Upper lobe of left lung (tissue), 6 donors: ENCODE results near the gene ACKR2. TPM values are rescaled to one million over a fixed set of nuclear protein-coding genes. Genes with fewer than 3 reads are reported as not detected.

Source experiments
- ATAC-seq, 2 donors: fragments of 200-7000 bp; cut with Tn5 transposase; one replicate each; pipeline ENCODE4 v1.9.1; 2022; ENCODE audit warnings: mild to moderate bottlenecking in 2 of 2, moderate library complexity in 2 of 2; ENCODE audit not compliant: low FRiP score in 2 of 2
- DNase-seq, 2 donors: peaks; one replicate each; pipeline ENCODE4 v3.0.0-alpha.2; 2019 to 2020
- H3K27ac ChIP-seq, 4 donors: fragments of 200-600 bp; sonication (generic); one replicate each; pipeline ENCODE4 v1.5.1; 2016 to 2019
- H3K27me3 ChIP-seq, 4 donors: fragments of 200-600 bp; sonication (generic); one replicate each; pipeline ENCODE4 v1.5.1; 2017 to 2019
- H3K36me3 ChIP-seq, 4 donors: fragments of 200-600 bp; sonication (generic); one replicate each; pipeline ENCODE4 v1.5.1; 2016 to 2019
- H3K4me1 ChIP-seq, 4 donors: fragments of 200-600 bp; sonication (generic); one replicate each; pipeline ENCODE4 v1.5.1; 2018 to 2019
- H3K4me3 ChIP-seq, 4 donors: fragments of 200-600 bp; sonication (generic); one replicate each; pipeline ENCODE4 v1.5.1; 2017 to 2019; ENCODE audit warnings: mild to moderate bottlenecking in 2 of 4, moderate library complexity in 1 of 4
- H3K9me3 ChIP-seq, 4 donors: fragments of 200-600 bp; sonication (generic); one replicate each; pipeline ENCODE4 v1.5.1; 2018 to 2019
- CTCF ChIP-seq, 6 experiments: fragments of 450-650 bp in 4 of 6; fragments of 200-600 bp in 2 of 6; sonication (generic) in 2 of 6; IDR thresholded peaks; one replicate each; pipeline ENCODE4 v1.5.1; 2016 to 2019; ENCODE audit warnings: antibody characterized with exemption in 6 of 6
- EP300 ChIP-seq, 4 donors: sonication (generic); formaldehyde crosslinking; IDR thresholded peaks; one replicate each; pipeline ENCODE4 v1.5.1; 2017; ENCODE audit warnings: antibody characterized with exemption in 4 of 4, control low read depth in 2 of 4
- POLR2A ChIP-seq, 4 donors: fragments of 450-650 bp; IDR thresholded peaks; one replicate each; pipeline ENCODE4 v1.5.1; 2016 to 2017; ENCODE audit warnings: antibody characterized with exemption in 4 of 4, mild to moderate bottlenecking in 2 of 4
- POLR2AphosphoS5 ChIP-seq, 2 donors: sonication (generic); formaldehyde crosslinking; IDR thresholded peaks; one replicate each; pipeline ENCODE4 v1.5.1; 2017; ENCODE audit warnings: antibody characterized with exemption in 2 of 2
- WGBS, 2 donors: methylation state at CpG; one replicate each; pipeline ENCODE4 v1.1.5; 2017 to 2018; 5-methylcytosine and 5-hydroxymethylcytosine counted together
- small RNA-seq, 4 donors: library from RNA; depleted of rRNA; stranded (forward); fragments of <200 nt; gene quantifications; one replicate each; pipeline ENCODE3, GENCODE V24; 2016
- total RNA-seq, 6 donors: library from RNA; depleted of rRNA in 4 of 6; stranded (reverse); fragments of >200 nt in 4 of 6; gene quantifications; one replicate each; pipeline versions ENCODE4 v1.1.0 to v1.2.1, GENCODE V29; 2016 to 2021
- donor health status: DM: no; HTN: no; CAD: no; lungs with moderate emphysema.
- donor health status: DM: no; HTN: yes; CAD: no; lungs with severe emphysema.

The ACKR2 gene
- total RNA-seq, 6 donors from 2014 or later: 1.1 to 8.2 (median 2.3) TPM; not detected in 1

- TF ChIP-seq EP300 (IDR thresholded peaks at IDR 0.05): no peak
- TF ChIP-seq POLR2A (IDR thresholded peaks at IDR 0.05): no peak
- TF ChIP-seq CTCF (IDR thresholded peaks at IDR 0.05): no peak
- no peak for TF ChIP-seq POLR2AphosphoS5 (IDR thresholded peaks at IDR 0.05)
- DNase-seq (no peak), ATAC-seq (no peak)
- WGBS, 2 donors: 90 to 97% methylated on average over 7 of the region's 7 CpGs
- peaks cover 0 to 20% (median 7%) of the 10 kb centered on the region in 4 donors for H3K4me1 ChIP-seq
- peaks cover 6 to 30% (median 25%) of the 10 kb centered on the region in 4 donors for H3K36me3 ChIP-seq
- H3K9me3 ChIP-seq: peaks cover 8 to 16% (median 11%) of the 10 kb centered on the region in 4 donors
- no peaks in the 10 kb centered on the region for H3K27me3 ChIP-seq
- H3K27ac ChIP-seq: no peak overlapping the region
- H3K4me3 ChIP-seq: no peak overlapping the region
Measured at GRCh38 chr3:42908675-42909074, 99.4 kb downstream of the ACKR2 start.

- H3K9me3 ChIP-seq: peaks cover 34 to 45% (median 39%) of the 10 kb centered on the region in 4 donors
- DNase-seq: no peak
- no peak overlapping the region for H3K27ac ChIP-seq
- H3K36me3 ChIP-seq: peaks cover 6 to 45% (median 42%) of the 10 kb centered on the region in 4 donors
- TF ChIP-seq POLR2A (IDR thresholded peaks at IDR 0.05): no peak
- no peak for TF ChIP-seq EP300 (IDR thresholded peaks at IDR 0.05)
- no peak for TF ChIP-seq CTCF (IDR thresholded peaks at IDR 0.05)
- TF ChIP-seq POLR2AphosphoS5 (IDR thresholded peaks at IDR 0.05): no peak
- WGBS, 2 donors: 94% methylated on average over 2 of the region's 2 CpGs
- no peaks in the 10 kb centered on the region for H3K27me3 ChIP-seq
- H3K4me3 ChIP-seq: no peak overlapping the region
- peaks cover 0 to 8% (median 4%) of the 10 kb centered on the region in 4 donors for H3K4me1 ChIP-seq
- ATAC-seq: no peak
Measured at GRCh38 chr3:42911551-42911950, 102.3 kb downstream of the ACKR2 start.

GRCh38 chr3:42914771-42915515 lies 105.7 kb downstream of the ACKR2 start:
- WGBS, 2 donors: 96 to 98% methylated on average over 8 of the region's 8 CpGs
- Histone ChIP-seq H3K36me3 (peaks cover 6 to 42% (median 39%) of the 10 kb centered on the region in 4 donors), H3K9me3 (peaks cover 62 to 72% (median 68%) of the 10 kb centered on the region in 4 donors), H3K27ac (no peak overlapping the region), H3K27me3 (no peaks in the 10 kb centered on the region), H3K4me1 (no peaks in the 10 kb centered on the region), H3K4me3 (no peak overlapping the region)
- ATAC-seq (no peak), DNase-seq (no peak)
- no peak for TF ChIP-seq POLR2A (IDR thresholded peaks at IDR 0.05)
- no peak for TF ChIP-seq EP300 (IDR thresholded peaks at IDR 0.05)
- no peak for TF ChIP-seq CTCF (IDR thresholded peaks at IDR 0.05)
- no peak for TF ChIP-seq POLR2AphosphoS5 (IDR thresholded peaks at IDR 0.05)

Small RNA genes lying within 50 kb of the gene (small RNA-seq; reads per million reads assigned to genes)
- gene CCDC13: 0 reads per million in 4 donors

Other genes with a start within 250 kb of the ACKR2 start
- gene SEC22C, start 227.5 kb upstream of the ACKR2 start, total RNA-seq: 10 to 100 TPM; 36.3 to 59.7 (median 50.6) TPM
- 10 to 100 TPM in 4 of 6 donors, 1 to 10 TPM in 2; 2.6 to 25.8 (median 17.9) TPM for gene SS18L2, start 218.6 kb upstream of the ACKR2 start, total RNA-seq
- gene NKTR, start 208.8 kb upstream of the ACKR2 start, total RNA-seq: 100 to 1,000 TPM in 3 of 6 donors, 10 to 100 TPM in 3; 53.7 to 231 (median 103) TPM
- gene ZBTB47, start 155.7 kb upstream of the ACKR2 start, total RNA-seq: 10 to 100 TPM; 25.1 to 35.8 (median 29.9) TPM
- not detected for gene KLHL40, start 123.9 kb upstream of the ACKR2 start, total RNA-seq
- 1 to 10 TPM in 2 of 6 donors, under 1 TPM in 2, not detected in 2; 0.71 to 1.6 (median 0.98) TPM for gene HHATL, start 106.6 kb upstream of the ACKR2 start, total RNA-seq
- gene CCDC13, start 36.2 kb upstream of the ACKR2 start, total RNA-seq: 10 to 100 TPM in 1 of 6 donors, 1 to 10 TPM in 5; 2.1 to 12.8 (median 3.0) TPM
- gene HIGD1A, start 5.0 kb upstream of the ACKR2 start, total RNA-seq: 100 to 1,000 TPM in 2 of 6 donors, 10 to 100 TPM in 4; 26.2 to 108 (median 73.3) TPM
- under 1 TPM in 2 of 6 donors, not detected in 4; 0.13 to 0.14 TPM for gene CYP8B1, start 66.4 kb downstream of the ACKR2 start, total RNA-seq
- gene ZNF662, start 96.7 kb downstream of the ACKR2 start, total RNA-seq: 10 to 100 TPM in 1 of 6 donors, 1 to 10 TPM in 5; 4.1 to 10.5 (median 6.3) TPM
- 1 to 10 TPM; 2.5 to 9.4 (median 7.7) TPM for gene GASK1A, start 169.9 kb downstream of the ACKR2 start, total RNA-seq